ENCODE results near the gene TRABD2A.
A peak's percentile ranks its signal among the peaks of the same experiment; 100 is the strongest.
"Not testable (repeated sequence)": the region's sequence is repeated elsewhere in the genome, so short reads cannot be mapped to it uniquely, and the experiment has no call there.

The TRABD2A gene

GRCh38 chr2:84879584-84880394 lies 1.1 kb downstream of the TRABD2A start:
- DNase-seq: no peak

- no peak for DNase-seq
Observed at GRCh38 chr2:84878896-84879583, 1.8 kb downstream of the TRABD2A start.

DNA sequence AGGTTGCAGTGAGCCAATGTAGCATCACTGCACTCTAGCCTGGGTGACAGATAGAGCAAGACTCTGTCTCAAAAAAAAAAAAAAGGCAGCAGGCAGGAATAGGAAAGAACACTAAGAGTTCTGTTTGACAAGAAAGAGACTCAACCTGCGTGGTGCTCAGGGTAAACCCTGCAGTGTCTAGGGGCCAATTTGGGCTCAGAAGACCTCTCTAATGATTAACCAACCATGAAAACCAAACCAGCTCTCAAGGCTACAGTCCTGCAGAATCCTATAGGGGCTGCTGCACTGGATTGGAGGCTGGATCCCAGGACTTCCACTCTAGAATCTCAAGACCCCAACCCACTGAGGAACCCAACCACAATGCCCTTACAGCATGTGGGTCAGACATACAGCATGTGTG lies 2.4 kb downstream of the TRABD2A start:
- no peak for DNase-seq

- no peak for DNase-seq
Observed at GRCh38 chr2:84876369-84876768, 4.5 kb downstream of the TRABD2A start.

DNA sequence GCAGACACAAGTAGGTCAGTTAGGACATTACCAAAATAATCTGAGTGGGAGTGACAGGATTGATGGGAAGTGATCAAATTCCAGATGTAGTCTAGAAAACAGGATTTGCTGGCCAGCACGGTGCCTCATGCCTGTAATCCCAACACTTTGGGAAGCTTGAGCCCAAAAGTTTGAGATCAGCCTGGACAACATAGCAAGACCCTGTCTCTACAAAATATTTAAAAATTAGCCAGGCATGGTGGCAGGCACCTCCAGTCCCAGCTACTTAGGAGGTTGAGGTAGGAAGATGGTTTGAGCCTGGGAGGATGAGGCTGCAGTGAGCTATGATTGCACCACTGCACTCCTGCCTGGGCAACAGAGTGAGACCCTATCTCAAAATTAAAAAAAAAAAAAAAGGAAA lies 5.3 kb downstream of the TRABD2A start:
- DNase-seq: not testable (repeated sequence)

GRCh38 chr2:84875213-84875560 lies 5.7 kb downstream of the TRABD2A start:
- no peak for DNase-seq

DNA sequence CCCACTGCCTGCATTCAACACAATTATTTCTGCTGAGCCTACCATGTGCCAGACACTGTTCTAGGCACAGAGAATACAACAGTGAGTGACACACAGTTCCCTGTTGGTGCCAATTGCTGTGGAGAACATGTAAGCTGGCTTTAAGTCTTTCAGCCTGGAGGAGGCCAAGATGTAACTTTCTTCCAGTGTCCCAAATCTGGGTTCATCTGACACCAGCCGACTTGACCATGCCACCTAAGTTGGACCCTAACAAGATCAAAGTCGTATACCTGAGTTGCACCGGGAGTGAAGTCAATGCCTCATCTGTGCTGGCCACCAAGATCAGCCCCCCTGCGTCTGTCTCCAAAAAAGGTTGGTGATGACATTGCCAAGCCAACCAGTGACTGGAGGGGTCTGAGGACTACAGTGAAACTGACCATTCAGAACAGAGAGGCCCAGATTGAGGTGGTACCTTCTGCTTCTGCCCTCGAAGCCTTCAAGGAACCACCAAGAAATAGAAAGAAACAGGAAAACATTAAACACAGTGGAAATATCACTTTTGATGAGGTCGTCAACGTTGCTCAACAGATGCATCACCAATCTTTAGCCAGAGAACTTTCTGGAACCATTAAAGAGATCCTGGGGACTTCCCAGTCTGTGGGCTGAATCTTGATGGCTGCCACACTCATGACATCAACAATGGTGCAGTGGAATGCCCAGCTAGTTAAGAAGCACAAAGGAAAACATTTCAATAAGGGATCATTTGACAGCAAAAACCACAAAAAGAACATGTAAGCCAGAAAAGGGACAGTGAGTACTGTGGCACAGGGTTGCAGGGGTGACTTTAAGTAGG lies 6.3 kb downstream of the TRABD2A start:
- DNase-seq: no peak

- DNase-seq: no peak
Observed at GRCh38 chr2:84873350-84873749, 7.5 kb downstream of the TRABD2A start.

DNA sequence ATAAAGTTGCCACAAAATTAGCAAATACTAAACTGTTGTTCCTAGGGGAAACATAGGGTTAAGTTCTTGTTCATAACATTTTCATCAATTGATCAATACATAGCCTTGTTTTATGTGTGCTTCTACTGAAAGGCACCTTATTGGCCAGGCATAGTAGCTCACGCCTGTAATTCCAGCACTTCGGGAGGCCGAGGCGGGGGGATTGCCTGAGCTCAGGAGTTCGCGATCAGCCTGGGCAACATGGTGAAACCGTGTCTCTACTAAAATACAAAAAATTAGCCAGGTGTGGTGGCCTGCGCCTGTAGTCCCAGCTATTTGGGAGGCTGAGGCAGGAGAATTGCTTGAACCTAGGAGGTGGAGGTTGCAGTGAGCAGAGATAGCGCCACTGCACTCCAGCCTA lies 8.2 kb downstream of the TRABD2A start:
- DNase-seq: not testable (repeated sequence)

DNA sequence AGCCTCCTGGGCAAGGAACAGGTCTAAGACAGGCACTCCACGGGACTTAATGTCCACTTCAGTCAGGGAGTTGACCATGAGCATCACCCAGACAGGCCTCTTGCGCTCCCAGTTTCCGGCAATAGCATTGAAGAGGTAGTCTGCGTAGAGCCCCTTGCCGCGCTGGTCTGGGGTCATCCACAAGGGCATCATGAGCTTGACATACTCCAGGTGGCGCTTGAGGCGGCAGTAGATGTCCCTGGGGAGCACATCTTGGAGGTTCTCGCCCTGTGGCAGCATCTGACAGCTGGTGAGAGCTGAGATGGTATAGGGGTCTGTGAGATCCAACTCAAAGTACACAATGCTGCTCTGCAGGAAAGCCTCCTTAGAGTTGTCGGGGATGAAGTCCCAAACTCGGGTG lies 10.6 kb downstream of the TRABD2A start:
- no peak for DNase-seq

GRCh38 chr2:84868327-84868726 lies 12.6 kb downstream of the TRABD2A start:
- DNase-seq: not testable (repeated sequence)

- DNase-seq: no peak
Observed at GRCh38 chr2:84866122-84866521, 14.8 kb downstream of the TRABD2A start.

- DNase-seq: peak; percentile 13
Observed at GRCh38 chr2:84865181-84865783, 15.6 kb downstream of the TRABD2A start.

GRCh38 chr2:84862006-84862405 lies 18.9 kb downstream of the TRABD2A start:
- no peak for DNase-seq

GRCh38 chr2:84861539-84861938 lies 19.3 kb downstream of the TRABD2A start:
- no peak for DNase-seq

GRCh38 chr2:84858937-84859336 lies 21.9 kb downstream of the TRABD2A start:
- DNase-seq: no peak

GRCh38 chr2:84858123-84858522 lies 22.8 kb downstream of the TRABD2A start:
- DNase-seq: no peak

DNA sequence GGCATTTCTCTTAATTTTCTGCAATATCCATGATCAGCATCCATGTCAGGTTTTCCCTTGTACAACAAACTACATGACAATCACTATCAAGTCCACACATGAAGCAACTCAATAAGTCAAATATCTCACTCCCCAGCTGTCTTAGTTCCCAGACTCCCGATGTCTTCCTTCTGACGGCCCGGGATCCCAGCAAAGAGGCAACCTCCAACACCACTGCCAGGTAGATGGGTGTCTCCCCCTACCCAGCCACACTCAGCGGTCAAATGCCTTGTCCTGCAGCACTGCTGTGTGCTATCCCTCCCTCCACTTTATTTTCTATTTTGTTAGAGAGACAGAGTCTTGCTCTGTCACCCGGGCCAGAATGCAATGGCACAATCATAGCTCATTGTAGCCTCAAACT lies 23.3 kb downstream of the TRABD2A start:
- no peak for DNase-seq

DNA sequence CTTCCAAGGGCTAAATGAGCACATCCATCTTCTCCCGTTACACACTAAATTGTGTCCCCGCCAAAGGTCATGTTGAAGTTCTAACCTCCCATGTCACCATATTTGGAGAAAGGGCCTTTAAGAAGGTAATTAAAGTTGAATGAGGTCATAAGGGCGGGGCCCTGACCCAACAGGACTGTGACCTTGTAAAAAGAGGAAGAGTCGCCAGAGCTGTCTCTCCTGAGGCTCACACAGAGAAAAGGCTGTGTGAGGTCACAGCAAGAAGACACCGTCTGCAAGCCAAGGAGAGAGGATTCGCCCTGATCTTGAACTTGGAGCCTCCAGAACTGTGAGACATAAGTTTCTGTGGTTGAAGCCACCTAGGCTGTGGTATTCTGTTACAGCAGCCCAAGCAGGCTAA lies 24.1 kb downstream of the TRABD2A start:
- no peak for DNase-seq

- DNase-seq: no peak
Observed at GRCh38 chr2:84855731-84856130, 25.2 kb downstream of the TRABD2A start.

- DNase-seq: no peak
Observed at GRCh38 chr2:84854850-84855249, 26.0 kb downstream of the TRABD2A start.

GRCh38 chr2:84851876-84852275 lies 29.0 kb downstream of the TRABD2A start:
- DNase-seq: no peak

GRCh38 chr2:84850471-84850870 lies 30.4 kb downstream of the TRABD2A start:
- DNase-seq: no peak
